Liver (tissue), 3 donors: ENCODE results near the gene CRELD2.

Source experiments
- ATF3 ChIP-seq: IDR thresholded peaks from 2 replicates; pipeline ENCODE4 v1.6.1; 2016; ENCODE audit warnings: antibody characterized with exemption
- CTCF ChIP-seq: fragments of 150-350 bp; IDR thresholded peaks from 2 replicates; pipeline ENCODE4 v1.5.1; 2017; ENCODE audit warnings: improper control_type of control experiment, low read depth, low read length; ENCODE audit not compliant: missing input control
- EGR1 ChIP-seq, 2 donors: IDR thresholded peaks; 2 replicates each; pipeline ENCODE4 v1.6.1; 2016 to 2018; ENCODE audit warnings: antibody characterized with exemption in 2 of 2, low read depth in 2 of 2
- FOXA1 ChIP-seq: IDR thresholded peaks from 2 replicates; pipeline ENCODE4 v1.6.1; 2016; ENCODE audit warnings: antibody characterized with exemption
- GABPA ChIP-seq, 2 donors: IDR thresholded peaks in 1 of 2; conservative IDR thresholded peaks in 1 of 2; 2 replicates each; pipeline ENCODE4 v1.6.1; 2016; ENCODE audit warnings: antibody characterized with exemption in 2 of 2, mild to moderate bottlenecking in 1 of 2, moderate library complexity in 1 of 2
- JUND ChIP-seq, 2 donors: IDR thresholded peaks; 2 replicates each; pipeline ENCODE4 v1.6.1; 2016; ENCODE audit warnings: antibody characterized with exemption in 2 of 2
- MAX ChIP-seq: IDR thresholded peaks from 2 replicates; pipeline ENCODE4 v1.6.1; 2016; ENCODE audit warnings: antibody characterized with exemption
- NR2F2 ChIP-seq: IDR thresholded peaks from 2 replicates; pipeline ENCODE4 v1.6.1; 2016; ENCODE audit warnings: antibody characterized with exemption
- RAD21 ChIP-seq, 2 donors: IDR thresholded peaks; 2 replicates each; pipeline ENCODE4 v1.6.1; 2016; ENCODE audit warnings: antibody characterized with exemption in 2 of 2, mild to moderate bottlenecking in 2 of 2
- REST ChIP-seq: IDR thresholded peaks from 2 replicates; pipeline ENCODE4 v1.6.1; 2016; ENCODE audit warnings: antibody characterized with exemption, mild to moderate bottlenecking
- SP1 ChIP-seq: IDR thresholded peaks from 2 replicates; pipeline ENCODE4 v1.6.1; 2018; ENCODE audit warnings: antibody characterized with exemption, mild to moderate bottlenecking
- TAF1 ChIP-seq: conservative IDR thresholded peaks from 2 replicates; pipeline ENCODE4 v1.6.1; 2016; ENCODE audit warnings: antibody characterized with exemption, mild to moderate bottlenecking
- YY1 ChIP-seq: IDR thresholded peaks from 2 replicates; pipeline ENCODE4 v1.6.1; 2016; ENCODE audit warnings: antibody characterized with exemption, mild to moderate bottlenecking
- ZBTB33 ChIP-seq: IDR thresholded peaks from 2 replicates; pipeline ENCODE4 v1.6.1; 2016; ENCODE audit warnings: antibody characterized with exemption
- donor health status: healthy.
- donor health status: healthy.

- TF ChIP-seq CTCF (no peak), RAD21 (IDR thresholded peaks at IDR 0.05) (peak; percentile 30 to 48), REST (peak; percentile 77), JUND (IDR thresholded peaks at IDR 0.05) (peak; percentile 33 to 82), MAX (peak; percentile 86), NR2F2 (peak; percentile 94), SP1 (peak; percentile 98), EGR1 (IDR thresholded peaks at IDR 0.05; ENCODE audit: low read depth in 2 of 2) (peak; percentile 25 to 27), YY1 (peak; percentile 54), FOXA1 (peak; percentile 83), GABPA (IDR thresholded peaks at IDR 0.05 in 1 of 2, conservative IDR thresholded peaks at IDR 0.05 in 1 of 2) (peak in 1 of 2 donors; percentile 18), ZBTB33 (peak; percentile 58), TAF1 (peak; percentile 43), ATF3 (peak; percentile 29)
Observed at GRCh38 chr22:49967706-49968208, 49.3 kb downstream of the CRELD2 start.
